GM20000 (cell line): ENCODE results near the gene NAPEPLD.
"Not testable (repeated sequence)": the region's sequence is repeated elsewhere in the genome, so short reads cannot be mapped to it uniquely, and the experiment has no call there.

Source experiments
- DNase-seq: peaks from one replicate; pipeline ENCODE4 v3.0.0; 2012; ENCODE audit warnings: low spot score
- CTCF ChIP-seq: IDR thresholded peaks from 2 replicates; pipeline ENCODE4 v1.5.1; 2012; ENCODE audit warnings: mild to moderate bottlenecking, control low read depth; ENCODE audit errors: extremely low read depth, missing control alignments

Gene NAPEPLD

DNA sequence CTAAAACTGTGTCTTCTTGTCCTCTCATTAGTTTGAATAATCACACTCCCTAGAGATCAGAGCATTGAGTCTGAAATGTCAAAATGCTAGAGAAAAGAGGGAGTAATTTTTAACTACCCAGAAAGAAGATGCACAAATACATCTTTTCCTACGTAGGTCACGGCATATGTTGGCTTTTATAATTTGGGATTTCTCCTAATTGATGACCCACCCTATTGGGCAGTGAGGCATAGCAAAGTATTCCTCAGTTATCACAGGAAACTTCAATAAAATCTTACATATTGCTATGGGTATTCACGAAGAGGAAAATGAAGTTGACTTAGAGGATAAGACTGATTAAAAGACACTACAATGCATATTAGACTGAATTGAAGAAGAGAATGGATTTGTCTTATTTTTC, 48.6 kb downstream of the NAPEPLD start:
- no peak for TF ChIP-seq CTCF
- no peak for DNase-seq

- no peak for DNase-seq
- no peak for TF ChIP-seq CTCF
Observed at GRCh38 chr7:103097041-103097440, 51.9 kb downstream of the NAPEPLD start.

- not testable (repeated sequence) for DNase-seq
Observed at GRCh38 chr7:103095558-103095957, 53.3 kb downstream of the NAPEPLD start.

- DNase-seq: no peak
- no peak for TF ChIP-seq CTCF
Observed at GRCh38 chr7:103094102-103094501, 54.8 kb downstream of the NAPEPLD start.

DNA sequence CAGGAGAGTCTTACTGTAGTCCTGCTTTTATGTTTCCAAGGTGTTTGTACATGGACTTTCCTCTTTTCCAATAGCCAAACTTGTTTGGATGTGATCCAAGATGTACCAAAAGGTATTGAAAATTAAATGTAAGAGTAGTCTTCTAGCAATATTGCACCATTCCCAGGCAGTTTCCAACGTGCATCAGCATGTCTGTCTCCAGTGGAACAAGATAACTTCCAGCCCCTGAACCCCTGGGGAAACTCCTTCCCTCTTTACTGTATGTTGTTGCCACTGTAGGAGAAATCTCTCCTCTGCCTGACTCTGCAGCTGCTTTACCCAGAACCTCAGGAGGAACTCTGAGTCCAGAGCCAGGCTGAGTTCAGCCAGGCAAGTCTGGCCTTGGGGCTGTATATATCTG, 55.5 kb downstream of the NAPEPLD start:
- no peak for TF ChIP-seq CTCF
- DNase-seq: no peak

- not testable (repeated sequence) for DNase-seq
Observed at GRCh38 chr7:103092321-103092720, 56.6 kb downstream of the NAPEPLD start.

GRCh38 chr7:103083210-103083609, 65.7 kb downstream of the NAPEPLD start:
- no peak for DNase-seq
- TF ChIP-seq CTCF: no peak

- no peak for DNase-seq
- no peak for TF ChIP-seq CTCF
Observed at GRCh38 chr7:103082497-103082896, 66.4 kb downstream of the NAPEPLD start.

DNA sequence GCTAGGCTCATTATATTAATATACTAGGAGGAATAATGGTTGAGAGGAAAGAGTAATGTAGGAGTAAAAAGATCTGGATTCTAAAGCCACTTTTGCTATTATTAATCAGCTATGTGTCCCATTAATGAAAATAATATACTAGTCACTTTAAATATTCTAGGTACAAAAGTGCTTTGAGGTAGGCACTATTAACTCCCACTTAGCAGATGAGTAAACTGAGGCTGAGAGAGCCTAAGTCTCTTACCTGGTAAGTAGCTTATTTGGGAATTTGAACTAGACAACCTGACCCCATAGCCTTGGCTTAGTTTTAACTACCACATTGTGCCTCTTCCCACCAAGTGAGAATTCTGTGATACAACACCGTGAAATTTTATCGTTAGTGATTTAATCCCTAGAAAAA, 68.0 kb downstream of the NAPEPLD start:
- TF ChIP-seq CTCF: no peak
- no peak for DNase-seq
